ENCODE data around the gene NDUFB1.

- TF ChIP-seq CTCF (IDR thresholded peaks at IDR 0.05; ENCODE audit: insufficient read depth, low read length) (no peak), POLR2AphosphoS5 (IDR thresholded peaks at IDR 0.05; ENCODE audit: low read depth) (no peak), REST (IDR thresholded peaks at IDR 0.05; ENCODE audit: insufficient replicate concordance, low read depth) (no peak), SPI1 (IDR thresholded peaks at IDR 0.05; ENCODE audit: borderline replicate concordance, low read depth) (no peak), GABPA (IDR thresholded peaks at IDR 0.05; ENCODE audit: low read depth) (no peak)
These were observed 1.3 kb upstream of the NDUFB1 start for GRCh38 chr14:92122761-92123160.

Data from HL-60 (cell line).